Omental fat pad (tissue), 4 donors: Measurements from ENCODE around the gene ALDH1A3. TPM values are rescaled to one million over a fixed set of nuclear protein-coding genes. Genes with fewer than 3 reads are reported as not detected.

ENCODE experiments used
- ATAC-seq: fragments of 150-250 bp; one replicate; pipeline ENCODE4 v1.9.1; 2016; ENCODE audit warnings: mild to moderate bottlenecking, moderate library complexity; ENCODE audit not compliant: low FRiP score
- DNase-seq: peaks from one replicate; pipeline ENCODE4 v3.0.0-alpha.2; 2019; ENCODE audit warnings: low spot score
- total RNA-seq, 4 donors: library from RNA; depleted of rRNA; stranded (reverse); fragments of >200 nt; gene quantifications; one replicate each; pipeline ENCODE4 v1.1.0, GENCODE V29; 2016
- TF ChIP-seq, protein P1 (sequence below), 3 donors: fragments of 450-650 bp; IDR thresholded peaks; one replicate each; pipeline ENCODE4 v1.5.1; 2016 to 2017; ENCODE audit warnings: antibody characterized with exemption in 3 of 3, mild to moderate bottlenecking in 3 of 3, moderate library complexity in 2 of 3

ALDH1A3 gene
- total RNA-seq, 4 donors from 2014 or later = 61.3 to 1,088 (median 519) TPM

DNA sequence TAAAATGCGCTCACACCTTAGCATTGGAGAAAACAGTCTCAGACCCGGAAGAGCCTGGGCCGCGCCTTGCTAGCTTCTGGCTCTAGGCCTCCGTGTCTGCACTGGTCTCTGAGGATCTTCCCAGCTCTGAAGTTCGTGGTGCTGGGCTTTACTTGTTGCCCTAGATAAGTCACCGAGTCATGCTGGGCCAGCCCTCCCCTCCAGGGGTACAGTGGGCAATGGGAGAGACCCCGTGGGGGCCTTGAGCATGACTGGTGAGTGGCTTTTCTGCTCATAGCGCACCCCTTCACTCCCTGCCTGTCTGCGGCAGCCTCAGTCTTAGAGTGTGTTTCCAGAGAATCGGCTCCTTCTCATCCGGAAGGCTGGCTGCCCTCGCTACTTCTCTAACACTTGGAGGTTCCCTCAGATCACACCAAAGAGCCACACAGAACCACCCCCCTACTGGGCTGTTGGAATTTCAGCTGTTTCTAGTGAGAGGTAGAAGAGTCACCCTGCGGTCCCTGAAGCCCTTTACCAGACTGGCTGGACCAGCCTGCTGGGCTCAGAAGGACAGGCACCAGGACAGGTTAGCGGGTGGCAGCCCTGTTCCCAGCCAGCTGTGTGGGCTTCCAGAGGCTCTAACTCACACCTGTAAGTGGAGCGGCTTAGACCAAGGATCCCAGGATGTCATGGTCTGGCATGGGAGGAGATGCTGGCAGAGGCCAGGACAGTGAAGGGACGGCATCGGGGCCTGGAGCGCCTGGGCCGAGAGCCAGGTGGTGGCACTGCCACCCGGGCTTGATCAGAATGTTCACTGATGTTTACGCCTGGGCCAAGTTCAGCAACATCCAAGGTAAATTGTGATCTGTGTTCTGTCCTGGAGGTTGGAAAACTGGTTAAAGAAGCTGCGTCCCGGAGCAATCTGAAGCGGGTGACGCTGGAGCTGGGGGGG, 17.9 kb downstream of the ALDH1A3 start:
- no peak for ATAC-seq
- TF ChIP-seq, protein P1, sequence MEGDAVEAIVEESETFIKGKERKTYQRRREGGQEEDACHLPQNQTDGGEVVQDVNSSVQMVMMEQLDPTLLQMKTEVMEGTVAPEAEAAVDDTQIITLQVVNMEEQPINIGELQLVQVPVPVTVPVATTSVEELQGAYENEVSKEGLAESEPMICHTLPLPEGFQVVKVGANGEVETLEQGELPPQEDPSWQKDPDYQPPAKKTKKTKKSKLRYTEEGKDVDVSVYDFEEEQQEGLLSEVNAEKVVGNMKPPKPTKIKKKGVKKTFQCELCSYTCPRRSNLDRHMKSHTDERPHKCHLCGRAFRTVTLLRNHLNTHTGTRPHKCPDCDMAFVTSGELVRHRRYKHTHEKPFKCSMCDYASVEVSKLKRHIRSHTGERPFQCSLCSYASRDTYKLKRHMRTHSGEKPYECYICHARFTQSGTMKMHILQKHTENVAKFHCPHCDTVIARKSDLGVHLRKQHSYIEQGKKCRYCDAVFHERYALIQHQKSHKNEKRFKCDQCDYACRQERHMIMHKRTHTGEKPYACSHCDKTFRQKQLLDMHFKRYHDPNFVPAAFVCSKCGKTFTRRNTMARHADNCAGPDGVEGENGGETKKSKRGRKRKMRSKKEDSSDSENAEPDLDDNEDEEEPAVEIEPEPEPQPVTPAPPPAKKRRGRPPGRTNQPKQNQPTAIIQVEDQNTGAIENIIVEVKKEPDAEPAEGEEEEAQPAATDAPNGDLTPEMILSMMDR (IDR thresholded peaks at IDR 0.05) = no peak
- DNase-seq = peak; percentile 11

DNA sequence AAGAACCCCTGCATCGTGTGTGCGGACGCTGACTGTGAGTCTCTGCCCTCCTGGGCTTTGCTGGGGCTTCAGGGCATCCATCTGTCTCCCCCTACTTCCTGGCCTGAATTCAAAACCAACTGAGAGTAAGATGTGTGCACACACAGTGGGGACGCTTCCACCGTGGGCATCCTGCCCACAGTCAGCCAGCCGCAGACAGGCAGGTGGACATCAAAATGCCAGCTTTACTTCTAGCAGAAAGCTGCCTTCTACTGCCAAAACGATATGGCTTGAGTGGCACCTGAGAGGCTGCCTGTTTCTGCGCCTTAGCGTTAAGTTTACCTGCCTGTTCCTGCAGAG, 18.5 kb downstream of the ALDH1A3 start:
- DNase-seq (no peak), ATAC-seq (no peak)
- TF ChIP-seq, protein P1 (IDR thresholded peaks at IDR 0.05) = no peak

DNA sequence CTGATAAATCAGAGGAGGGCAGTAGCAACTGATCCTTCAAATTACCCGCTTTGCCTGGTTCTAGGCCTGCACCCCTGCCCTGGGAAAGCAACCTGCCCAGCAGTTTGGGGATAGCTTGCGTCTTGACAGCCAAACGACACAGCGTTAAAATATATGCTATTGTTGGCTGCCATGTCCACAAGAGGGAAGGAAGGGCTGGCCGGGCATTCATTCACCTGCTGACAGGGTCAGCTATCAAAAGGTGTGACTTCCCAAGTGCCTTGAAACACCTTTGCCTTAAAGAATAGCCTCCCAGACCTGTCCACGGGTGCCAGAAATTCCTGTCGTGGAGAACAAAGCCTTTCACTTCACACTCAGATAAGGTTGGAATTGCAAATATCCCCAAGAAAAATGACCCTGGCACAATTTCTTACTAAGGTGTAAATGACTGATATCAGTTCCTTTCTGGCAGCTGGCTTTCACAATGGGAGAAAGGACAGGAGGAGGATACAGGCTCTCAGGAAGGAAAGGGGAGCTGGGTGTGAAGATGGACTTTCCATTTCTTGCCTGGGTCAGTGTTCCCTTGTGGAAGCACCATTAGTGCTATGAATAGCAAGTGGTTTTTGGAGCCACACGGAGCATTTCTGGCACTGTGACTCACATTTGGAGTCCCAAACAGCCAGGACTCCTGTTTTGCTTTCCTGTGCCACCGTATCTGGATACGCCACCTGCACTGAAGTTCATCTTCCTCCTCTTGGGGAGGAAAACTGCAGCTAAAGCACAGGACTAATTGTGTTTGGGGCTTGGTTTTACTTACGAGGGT, 19.2 kb downstream of the ALDH1A3 start:
- ATAC-seq (no peak), DNase-seq (peak; percentile 11)
- TF ChIP-seq, protein P1 (IDR thresholded peaks at IDR 0.05) = no peak

DNA sequence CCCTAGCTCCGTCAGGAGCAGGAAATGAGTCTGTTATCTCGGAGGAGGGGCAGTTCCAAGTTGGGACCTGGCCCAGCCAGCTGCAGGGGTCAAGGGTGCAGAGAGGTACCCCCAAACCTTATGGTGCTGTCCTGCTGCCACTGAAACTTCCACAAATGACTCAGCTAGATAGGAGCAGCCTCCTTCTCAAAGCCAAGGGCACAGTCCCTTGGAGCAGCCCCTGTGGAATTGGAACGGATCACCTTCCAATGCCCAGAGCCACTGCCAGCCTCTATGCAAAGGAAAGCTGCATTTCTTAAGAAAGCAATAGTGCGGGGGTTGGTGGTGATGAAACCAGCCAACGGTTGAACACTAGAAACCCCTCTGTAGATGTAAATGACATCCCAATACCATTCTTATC, 20.0 kb downstream of the ALDH1A3 start:
- TF ChIP-seq, protein P1 (IDR thresholded peaks at IDR 0.05) = no peak
- DNase-seq (peak; percentile 21), ATAC-seq (no peak)

DNA sequence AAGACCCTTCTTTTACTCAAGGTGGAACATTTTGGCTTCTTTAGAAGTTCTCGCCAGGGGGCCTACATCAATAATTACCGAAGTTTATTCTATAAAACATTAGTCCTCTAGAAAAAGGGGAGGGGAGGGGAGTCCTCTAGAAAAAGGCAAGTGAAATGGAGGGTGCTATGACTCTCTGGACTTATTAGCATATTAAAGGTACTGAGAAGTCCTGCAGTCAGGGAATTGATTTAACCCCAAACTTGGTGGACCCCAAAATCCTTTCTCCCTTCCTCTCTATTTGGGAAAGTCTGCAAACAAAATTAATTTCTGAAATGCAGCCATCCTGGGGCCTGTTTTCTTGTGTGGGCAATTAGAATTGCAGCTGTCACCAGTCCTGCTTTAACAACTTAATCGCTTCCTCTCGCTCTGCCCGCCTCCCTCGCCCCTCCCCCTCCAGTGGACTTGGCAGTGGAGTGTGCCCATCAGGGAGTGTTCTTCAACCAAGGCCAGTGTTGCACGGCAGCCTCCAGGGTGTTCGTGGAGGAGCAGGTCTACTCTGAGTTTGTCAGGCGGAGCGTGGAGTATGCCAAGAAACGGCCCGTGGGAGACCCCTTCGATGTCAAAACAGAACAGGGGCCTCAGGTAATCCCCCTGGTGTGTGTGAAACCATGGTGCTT, 20.6 kb downstream of the ALDH1A3 start:
- no peak for ATAC-seq
- TF ChIP-seq, protein P1 (IDR thresholded peaks at IDR 0.05) = no peak
- DNase-seq = peak; percentile 21

DNA sequence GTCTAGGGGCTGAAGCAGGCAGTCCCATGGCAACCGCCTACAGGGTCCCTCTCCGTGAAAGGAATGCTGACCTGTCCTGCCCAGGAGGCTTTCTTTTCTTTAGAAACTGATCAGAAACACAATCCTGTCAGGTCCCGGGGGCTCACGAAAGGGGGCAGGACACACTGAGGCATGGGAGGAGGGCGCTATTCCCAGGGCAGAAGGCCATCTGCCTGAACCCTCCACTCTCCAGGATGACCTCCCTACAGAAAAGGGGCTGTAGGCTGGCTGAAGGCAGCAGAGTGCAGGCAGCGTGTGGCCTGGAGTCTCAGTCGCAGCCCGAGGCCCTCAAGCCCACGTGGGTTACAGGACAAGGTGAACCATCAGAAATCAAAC, 21.2 kb downstream of the ALDH1A3 start:
- TF ChIP-seq, protein P1 (IDR thresholded peaks at IDR 0.05) = no peak
- peak; percentile 20 for DNase-seq
- ATAC-seq = no peak
